SK-N-DZ (cell line): Measurements from ENCODE around the gene FASN.

ENCODE experiments used
- DNase-seq: peaks from one replicate; pipeline ENCODE4 v3.0.0-alpha.2; 2015; ENCODE audit warnings: low spot score

FASN gene

DNA sequence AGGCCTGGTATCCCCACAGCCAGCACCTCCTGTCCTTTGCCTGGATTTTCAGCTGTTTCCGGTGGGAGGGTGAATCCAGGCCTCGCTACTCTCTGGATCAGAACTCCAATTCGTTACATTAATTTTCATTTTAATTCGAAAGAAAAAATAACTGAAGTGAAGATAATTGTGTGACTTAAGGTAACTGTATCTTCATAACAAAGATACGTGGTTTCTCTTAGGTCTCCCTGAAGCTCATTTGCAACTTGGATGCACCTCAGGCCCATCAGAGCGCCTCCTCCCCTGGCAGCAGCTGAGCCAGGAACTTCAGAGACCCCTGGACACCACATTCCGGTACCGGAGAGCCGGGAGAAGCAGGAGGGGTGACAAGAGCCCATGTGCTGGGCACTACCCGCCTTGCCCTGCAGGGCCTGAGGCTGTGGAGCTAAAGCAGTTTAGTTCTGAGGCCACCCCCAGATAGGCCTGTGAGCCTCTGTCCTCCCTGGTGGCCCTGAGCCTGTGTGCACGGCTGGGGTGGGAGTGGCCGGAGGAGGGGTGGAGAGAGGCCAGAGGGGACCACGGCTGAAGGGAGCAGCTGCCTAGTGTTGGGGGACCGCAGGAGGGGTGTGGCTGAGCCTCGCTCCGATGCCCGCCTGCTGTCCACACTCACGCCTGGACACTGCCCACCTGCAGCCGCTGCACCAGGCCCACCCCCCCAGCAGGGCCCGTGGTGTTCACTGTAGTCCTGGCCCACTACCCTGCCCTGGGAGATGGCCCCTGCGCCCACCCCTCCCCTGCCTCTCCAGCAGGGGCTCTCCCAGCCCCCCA lies 21.0 kb downstream of the FASN start:
- no peak for DNase-seq

DNA sequence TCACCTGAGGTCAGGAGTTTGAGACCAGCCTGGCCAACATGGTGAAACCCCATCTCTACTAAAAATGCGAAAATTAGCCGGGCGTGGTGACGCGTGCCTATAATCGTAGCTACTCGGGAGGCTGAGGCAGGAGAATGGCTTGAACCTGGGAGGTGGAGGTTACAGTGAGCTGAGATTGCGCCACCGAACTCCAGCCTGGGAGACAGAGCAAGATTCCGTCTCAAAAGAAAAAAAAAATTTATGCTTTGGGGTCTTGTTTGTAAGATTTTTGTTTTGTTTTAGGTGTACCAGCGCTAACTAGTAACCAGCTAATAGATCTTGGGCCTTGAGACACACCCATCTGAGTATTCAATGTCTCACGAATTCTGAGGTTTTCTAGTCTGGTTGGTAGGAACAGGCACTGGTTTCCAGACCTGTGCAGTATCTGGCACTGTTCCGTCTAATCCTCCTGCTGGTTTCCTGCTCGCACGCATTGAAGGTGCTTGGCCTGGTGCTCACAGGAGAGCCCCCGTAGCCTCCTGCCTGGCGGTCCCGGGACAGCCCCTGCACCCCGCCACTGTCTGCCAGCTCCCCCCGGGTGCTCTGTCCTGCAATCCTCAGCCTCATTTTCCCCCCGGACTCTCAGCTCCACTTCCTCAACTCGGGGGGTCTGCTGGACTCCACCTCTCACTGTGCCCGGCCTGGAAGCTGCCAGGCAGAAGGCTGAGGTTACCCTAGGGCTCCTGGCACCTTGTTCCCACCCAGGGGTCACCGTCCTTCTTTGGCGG lies 21.8 kb downstream of the FASN start:
- no peak for DNase-seq

DNA sequence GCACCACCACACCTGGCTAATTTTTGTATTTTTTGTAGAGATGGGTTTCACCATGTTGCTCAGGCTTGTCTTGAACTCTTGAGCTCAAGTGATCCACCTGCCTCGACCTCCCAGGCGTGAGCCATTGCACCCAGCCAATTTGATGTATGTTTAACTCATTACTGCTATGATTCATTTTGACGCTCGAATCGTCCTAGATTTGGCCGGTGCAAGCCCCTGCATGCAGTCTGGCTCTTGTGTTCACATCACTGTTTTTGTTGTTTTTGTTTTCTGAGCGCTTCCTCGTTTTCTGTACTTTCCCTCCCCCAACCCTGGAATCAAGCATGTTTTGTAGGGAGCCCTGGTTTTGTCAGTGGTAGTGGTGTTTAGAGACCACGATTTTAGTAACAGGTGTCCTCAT lies 24.6 kb downstream of the FASN start:
- no peak for DNase-seq

DNA sequence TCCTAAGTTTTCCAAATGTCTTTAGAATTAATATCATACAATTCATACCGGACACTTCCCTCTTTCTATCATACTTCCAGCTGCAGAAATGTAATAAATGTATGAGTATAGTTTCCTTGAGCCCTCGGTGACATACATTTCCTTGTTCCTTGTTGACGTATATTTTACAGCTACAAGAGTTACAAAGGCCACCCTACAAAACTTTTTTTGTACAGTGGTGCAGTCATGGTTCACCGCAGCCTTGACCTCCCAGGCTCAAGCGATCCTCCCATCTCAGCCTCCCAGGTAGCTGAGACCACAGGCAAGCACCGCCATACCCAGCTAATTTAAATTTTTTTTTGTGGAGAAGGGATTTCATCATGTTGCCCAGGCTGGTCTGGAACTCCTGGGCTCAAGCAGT lies 25.2 kb downstream of the FASN start:
- DNase-seq: no peak

DNA sequence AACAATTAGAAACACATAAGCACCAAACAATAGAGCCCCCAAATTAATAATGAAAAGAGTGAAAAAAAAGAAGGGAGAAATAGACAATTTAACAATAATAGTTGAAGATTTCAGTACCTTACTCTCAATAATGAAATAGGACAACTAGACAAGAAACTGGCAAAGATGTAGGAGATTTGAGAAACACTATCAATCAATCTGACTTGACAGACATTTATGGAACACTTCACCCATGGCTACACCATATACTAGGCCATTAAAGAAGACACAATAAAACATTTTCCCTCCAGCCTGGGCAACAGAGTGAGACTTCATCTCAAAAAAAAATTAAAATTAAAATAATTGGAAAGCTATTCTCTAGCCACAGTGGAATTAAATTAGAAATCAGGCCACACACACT lies 27.4 kb downstream of the FASN start:
- DNase-seq: no peak

DNA sequence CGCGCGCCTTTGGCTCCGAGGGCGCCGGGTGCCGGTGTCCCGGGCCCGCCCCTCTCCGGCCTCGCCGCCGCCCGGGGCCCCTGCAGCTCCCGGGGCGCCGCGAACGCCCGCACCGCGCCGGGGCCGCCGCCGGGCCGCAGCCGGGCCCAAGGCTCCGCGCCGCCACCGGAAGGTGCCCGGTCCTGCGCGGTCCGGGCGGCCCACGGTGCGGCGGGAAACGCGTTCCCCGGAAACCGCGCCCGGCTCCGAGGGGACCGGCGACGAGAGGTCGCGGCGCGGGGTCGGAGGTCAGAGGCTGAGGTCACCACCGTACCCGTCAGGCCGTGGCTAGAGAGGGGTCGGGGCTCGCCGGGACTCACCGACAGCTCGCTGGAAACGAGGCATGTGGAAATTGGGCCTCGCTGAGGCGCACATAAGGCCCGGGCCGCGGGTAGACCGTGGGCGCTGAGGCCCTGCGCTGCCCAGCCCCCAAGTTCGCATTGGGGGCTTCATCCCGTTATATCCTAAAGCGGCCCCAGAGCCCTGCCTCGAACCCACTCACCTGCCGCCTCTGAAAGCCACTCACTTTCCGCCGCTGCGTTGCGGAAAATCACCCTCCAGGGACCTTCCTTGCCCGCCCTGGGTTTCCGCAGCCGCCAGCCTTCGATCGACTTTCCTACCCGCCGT lies 32.3 kb downstream of the FASN start, which contains the start of gene DUS1L:
Gene DUS1L (minus strand): TSS at position 167 of the 666 bp plus-strand sequence. CDS start 745 bp downstream, outside the sequence.
- DNase-seq: peak; percentile 56

DNA sequence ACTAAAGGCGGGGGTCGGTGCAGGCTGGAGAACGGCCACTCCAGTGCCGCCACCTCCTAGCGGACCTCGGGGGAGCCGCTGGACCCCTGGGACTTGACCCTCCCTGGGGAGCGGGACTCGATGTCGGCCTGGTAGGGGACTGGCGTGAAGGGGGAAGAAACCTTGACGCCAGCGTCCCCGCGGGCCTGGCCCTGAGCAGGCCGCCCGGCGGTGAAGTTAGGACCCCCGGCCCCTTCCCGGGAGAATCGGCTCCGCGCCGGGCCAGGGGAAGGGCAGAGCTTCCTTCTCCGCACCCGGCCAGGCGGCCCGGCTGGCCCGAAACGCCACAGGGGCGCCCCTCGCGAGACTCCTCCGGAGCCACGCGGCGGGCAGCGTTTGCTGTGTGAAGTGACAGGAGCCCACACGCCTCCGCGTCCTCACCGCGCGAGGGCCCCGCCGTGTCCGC lies 32.8 kb downstream of the FASN start:
- no peak for DNase-seq

DNA sequence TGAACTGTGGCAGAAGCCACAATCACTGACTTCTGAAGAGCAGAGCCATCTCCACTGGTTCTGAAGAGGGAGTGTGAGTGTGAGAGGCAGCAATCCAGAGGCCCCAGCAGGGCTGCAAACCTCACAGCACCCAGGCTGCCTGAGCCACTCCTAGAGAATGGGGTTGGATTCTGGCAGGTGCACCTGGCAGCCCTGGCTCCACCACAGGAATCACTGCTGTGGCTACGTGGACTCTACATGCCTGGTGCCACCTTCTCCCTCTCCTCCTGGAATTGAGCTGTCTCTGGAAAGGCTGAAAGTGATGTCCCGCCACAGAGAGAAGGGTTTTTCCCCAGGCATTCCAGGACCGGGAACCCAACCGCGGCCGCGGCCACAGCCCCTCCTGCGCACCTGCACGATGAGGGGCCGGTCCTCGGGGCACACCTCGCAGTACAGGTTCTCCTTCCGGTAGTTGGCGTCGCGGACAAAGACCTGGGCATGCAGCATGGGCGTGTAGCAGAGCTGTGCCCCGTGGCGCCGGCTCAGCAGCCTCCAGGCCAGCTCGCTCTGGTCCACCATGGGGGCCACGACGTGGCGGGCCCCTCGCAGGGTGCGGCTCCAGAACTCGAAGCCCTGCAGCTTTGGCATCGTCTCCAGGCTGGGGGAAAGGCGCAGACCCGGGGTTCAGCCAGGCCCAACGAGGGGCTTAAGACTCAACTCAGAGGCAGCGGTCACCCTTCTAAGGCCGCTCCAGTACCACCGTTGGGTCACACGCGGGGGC lies 33.4 kb downstream of the FASN start:
- DNase-seq: no peak

DNA sequence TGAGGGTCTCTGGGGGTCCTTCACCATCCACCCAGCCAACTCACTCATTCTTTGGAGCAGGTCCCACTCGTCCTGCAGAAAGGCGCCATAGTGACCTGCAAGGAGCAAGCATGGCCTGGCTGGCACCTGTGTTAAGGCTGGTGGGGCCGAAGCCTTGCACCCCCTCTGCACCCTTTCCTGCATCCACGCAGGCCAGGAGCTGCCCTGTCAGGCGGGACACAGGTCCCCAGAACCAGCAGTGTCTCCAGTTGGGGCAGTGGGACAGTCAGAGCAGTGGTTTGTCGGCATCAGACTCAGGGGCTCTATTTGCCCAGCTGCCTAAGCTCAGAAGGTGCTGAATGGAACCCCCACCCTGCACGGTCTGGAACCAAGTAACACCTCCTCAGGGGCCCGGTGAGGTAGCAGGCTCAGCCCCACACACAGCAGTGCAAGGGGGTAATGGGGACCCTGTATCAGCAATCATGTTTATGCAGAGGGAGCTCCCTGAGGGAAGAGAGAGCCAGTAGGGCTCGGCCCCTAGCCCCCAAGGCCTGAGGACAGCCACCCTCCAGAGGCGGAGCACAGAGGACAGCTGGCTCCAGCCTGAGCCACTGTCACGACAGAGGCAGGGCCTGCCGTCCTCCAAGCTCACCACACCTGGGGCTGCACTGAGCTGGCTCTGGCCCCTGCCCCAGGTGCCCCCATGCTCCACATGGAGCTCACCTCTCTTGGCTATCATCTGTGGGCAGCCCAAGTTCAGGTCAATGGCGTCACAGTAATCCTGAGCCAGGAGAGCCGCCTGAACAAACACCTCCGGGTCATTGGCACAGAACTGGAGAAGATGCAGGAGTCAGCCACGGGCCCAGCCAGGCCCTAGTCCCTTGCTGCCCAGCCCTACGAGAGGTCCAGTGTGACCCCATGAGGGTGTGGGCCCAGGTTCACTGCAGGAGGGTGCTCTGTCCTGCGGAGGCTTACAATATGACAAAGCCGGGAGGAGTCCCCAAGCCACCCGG lies 34.3 kb downstream of the FASN start:
- DNase-seq: no peak

DNA sequence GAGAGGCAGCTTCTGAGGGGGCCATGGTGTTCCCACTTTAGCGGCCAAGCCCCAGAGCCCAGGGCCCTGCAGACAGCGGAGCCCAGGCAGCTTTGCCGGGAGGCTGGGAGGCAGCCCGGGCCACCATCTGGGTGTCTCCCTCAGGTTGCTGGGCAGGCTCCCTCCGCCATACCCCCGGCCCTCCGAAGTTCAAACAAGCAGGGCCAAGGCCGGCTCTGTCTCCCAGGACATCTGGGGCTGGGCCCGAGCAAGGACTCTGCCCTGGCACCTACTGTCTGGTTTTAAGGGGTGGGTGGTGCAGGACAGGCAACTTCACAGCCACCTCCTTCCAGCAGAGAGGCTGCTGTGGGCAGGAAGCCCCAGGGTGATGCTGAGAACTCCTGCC lies 35.1 kb downstream of the FASN start:
- DNase-seq: no peak

DNA sequence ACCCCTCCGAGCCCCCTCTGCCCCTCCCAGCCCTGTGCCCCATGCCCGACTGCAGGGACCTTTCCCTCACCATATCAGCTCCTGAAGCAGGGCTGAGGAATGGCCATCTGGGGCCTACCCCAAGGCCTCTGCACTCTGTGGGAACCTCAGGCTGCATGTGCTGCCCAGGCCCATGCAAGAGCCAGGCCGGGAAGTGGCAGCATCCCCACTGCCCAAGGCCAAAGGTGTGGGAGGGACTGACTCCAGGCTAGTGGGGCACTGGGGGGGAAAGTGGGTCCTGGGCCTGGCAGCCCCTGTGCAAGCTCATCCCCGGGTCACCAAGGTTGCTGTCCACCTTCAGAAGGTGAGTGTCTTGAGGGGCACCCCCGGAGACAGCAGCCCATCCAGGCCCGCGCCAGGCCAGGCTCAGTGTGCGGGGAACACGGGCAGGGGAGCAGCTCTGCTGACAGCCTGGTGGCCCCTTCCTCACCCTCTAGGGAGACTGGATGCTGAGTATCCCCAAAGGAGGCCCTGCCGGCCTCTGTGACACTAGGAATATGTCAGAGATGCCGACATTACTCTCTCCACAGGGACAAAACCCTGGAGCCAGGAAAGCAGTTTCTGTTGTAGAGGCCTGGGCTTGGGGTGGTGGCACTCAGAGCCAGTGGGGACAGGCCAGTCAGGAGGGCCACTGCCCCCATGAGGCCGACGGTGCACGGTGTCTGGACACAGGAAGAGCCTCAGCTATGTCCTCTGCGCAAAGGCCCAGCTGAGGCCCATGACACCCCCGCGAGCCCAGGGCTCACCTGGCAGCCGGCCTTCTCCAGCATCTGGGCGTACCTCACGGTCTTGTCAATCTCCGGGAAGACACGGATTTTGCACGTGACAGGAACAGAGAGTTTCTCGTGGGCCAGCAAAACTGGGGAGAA lies 35.7 kb downstream of the FASN start:
- DNase-seq: no peak

DNA sequence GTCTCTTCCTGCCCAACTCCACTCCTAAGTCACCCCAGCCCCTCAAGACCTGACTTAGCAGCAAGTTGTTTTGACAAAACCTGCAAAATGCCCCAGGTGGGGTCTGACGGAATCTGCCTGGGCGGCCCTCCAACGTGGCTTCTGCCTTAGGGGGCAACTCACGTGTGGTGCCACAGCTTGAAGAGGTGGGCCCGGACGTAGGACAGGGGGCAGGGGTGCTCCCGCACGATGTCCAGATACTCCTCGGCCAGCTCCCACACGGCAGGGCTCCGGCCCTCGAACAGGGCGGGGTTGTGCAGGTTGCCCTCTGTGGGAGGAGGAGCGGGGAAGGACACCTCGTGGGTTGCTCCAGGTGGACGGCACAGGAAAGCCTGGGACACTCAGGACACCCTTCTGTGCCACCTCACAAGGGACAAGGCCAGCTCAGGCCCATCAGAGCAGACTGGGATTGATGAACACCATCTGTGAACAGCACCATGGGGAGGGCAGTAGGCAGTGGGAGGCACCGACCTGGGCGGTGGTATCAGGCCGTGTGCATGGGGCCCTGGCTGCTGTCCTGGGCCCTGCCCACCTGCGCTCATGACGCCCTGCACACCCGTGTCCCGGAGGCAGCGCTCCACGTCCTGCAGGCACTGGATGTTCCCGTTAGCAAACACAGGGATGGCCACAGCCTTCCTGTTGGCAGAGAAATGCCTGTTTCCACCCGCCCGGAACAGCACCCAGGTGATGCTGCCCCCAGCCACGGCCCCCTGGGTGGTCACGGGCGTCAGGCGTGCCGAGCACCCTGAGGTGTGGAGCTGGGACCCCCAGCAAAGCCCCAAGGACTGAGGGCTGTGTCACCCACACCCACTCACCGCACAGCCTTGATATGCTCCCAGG lies 36.8 kb downstream of the FASN start:
- DNase-seq: no peak

DNA sequence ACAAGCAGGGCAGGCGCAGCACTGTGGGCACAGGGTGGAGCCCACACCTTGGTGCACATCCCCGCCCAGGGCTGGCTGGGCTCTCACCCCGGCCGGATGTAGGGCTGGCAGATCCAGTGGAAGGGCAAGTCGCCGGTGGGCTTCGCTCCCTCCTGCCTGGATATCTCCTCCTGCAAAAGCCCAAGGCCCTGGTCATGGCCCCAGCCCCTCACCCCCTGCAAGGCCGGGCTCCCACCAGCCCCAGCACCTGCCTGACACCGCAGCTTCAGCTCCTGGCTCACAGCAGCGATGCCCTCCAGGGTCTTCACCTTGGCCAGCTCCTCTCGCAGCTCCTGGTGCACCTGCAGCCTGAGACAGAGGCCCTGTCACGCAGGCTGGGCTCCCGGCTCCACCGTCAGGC lies 37.4 kb downstream of the FASN start:
- no peak for DNase-seq

DNA sequence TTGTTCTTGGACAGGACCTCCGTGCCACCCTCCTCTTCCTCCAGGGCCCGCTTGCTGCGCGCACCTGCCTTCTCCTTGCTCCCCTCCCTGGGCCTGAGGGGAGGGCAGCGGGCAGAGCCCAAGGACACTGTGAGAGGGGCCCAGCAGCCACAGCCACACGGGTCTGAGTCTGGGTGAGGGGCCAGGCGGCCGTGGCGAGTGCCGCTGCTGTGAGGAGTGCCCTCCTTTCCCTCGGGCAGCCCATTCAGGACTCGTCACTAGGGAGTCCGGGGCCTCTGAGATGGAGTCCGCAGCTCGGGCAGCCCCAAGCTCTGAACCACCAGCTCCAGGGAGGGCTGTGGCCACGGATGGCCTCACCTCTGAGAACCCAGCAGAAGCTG lies 38.0 kb downstream of the FASN start:
- no peak for DNase-seq

DNA sequence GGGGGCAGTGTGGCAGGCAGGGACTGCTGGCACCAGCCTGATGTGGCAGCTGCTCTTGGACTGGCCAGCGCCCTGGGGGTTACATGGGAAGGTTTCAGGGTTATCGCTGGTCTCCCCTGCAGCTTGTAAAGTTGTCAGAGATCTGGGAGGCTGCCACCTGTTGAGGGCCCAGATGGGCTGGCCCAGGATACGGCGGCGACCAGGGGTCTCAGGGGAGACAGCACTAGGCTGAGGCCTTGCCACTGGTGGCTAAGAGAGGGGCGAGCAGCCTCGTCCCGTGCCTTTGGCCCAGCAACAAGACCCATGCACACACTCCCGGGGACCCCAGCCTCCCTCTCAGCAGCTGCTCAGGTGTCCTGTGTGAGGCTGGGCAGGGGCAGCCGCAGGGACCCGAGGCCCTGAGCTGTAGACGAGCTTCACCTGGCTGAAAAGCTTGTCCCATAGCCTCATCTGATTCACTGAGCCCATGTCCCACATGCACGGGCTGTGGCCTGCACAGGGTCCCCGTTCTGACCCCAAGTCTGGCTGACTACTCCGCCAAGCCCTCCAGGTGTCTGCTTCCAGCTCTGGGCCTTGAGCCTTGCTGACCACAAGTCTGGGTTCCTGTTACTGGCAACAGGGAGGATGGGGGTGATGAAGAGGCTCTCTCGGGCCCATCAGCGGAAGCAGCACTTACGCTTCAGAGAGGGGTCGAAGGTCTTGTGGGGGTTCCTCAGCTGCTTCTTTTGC lies 38.6 kb downstream of the FASN start:
- DNase-seq: no peak

DNA sequence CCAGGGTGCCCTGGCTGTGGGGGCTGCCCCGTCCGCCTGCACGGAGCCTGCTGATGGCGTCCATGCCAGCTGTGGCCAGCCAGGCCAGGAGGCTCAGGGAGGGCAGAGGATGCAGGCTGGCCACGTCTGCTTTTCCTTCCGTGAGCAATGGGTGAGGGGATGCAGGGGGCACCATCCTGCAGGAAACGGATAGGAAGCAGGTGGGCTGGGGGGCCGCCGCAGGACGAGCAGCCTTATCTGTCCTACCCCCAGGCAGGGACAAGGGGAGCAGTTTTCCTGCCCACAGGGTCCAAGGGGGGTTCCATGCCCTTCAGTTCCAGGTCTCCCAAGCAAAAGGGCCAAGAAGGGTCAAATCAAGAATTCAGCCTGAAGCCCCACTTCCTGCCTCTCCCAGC lies 39.2 kb downstream of the FASN start:
- no peak for DNase-seq

DNA sequence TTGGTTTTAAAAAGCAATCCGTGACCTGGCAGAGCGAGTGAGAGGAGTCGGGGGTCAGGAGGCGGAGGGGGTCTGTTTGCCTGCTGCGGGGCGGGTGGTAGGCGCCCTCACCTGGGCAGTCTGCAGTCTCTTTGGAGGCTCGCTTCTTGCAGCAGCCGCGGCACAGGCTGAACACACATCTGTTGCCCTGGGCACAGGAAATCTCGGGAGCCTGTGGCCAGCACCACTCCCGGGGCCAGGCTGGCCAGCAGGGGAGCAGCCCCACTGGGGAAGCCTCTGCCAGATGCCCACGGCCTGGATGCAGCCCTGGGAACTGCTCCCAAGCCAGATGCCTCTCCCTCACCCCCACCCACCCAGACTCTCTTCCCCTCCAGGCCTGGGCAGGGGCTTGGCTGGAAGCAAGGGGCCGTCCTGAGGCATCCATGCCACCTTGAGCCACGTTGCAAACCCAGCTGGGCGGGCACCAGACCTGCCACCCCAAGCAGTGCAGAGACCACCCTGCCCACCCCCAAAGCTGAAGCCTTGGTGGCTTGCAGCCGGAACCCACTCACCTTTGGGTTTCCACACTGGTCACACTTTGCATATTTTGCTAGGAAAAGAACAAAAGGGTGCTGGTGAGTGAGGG lies 39.7 kb downstream of the FASN start:
- no peak for DNase-seq
